Epidermal melanocyte (primary cell): ENCODE measurements around the gene ARHGDIG.

ENCODE experiments used
- DNase-seq: peaks from one replicate; pipeline ENCODE4 v3.0.0; 2011; ENCODE audit warnings: low spot score; ENCODE audit not compliant: insufficient read length

ARHGDIG gene

GRCh38 chr16:325375-326145 is 45.2 kb downstream of the ARHGDIG start:
- no peak for DNase-seq

- peak; percentile 27 for DNase-seq
Measured at GRCh38 chr16:330741-331140, 50.4 kb downstream of the ARHGDIG start.

GRCh38 chr16:331181-331814 is 50.9 kb downstream of the ARHGDIG start:
- peak; percentile 70 for DNase-seq
